Activated T-cell treated with anti-CD3 and anti-CD28 coated beads, Interleukin-2, amount 50 U/mL, for 24 hours (primary cell): Measurements from ENCODE around the gene CAPN1.

Experiments
- DNase-seq: peaks from one replicate; pipeline ENCODE4 v3.0.0-alpha.2; 2020
- H3K27ac Mint-ChIP-seq: 2 replicates; pipeline ENCODE4 v1.8.0; 2020; ENCODE audit warnings: mild to moderate bottlenecking, mixed read lengths
- H3K27me3 Mint-ChIP-seq: 2 replicates; pipeline ENCODE4 v1.8.0; 2020; ENCODE audit warnings: mixed read lengths
- H3K36me3 Mint-ChIP-seq: 2 replicates; pipeline ENCODE4 v1.8.0; 2020; ENCODE audit warnings: low read depth, mixed read lengths
- H3K4me1 Mint-ChIP-seq: 2 replicates; pipeline ENCODE4 v1.8.0; 2020; ENCODE audit warnings: low read depth, mixed read lengths
- H3K4me3 Mint-ChIP-seq: 2 replicates; pipeline ENCODE4 v1.8.0; 2020; ENCODE audit warnings: mild to moderate bottlenecking, moderate library complexity, mixed read lengths
- H3K9me3 Mint-ChIP-seq: 2 replicates; pipeline ENCODE4 v1.8.0; 2020; ENCODE audit warnings: mixed read lengths

The CAPN1 gene

DNA sequence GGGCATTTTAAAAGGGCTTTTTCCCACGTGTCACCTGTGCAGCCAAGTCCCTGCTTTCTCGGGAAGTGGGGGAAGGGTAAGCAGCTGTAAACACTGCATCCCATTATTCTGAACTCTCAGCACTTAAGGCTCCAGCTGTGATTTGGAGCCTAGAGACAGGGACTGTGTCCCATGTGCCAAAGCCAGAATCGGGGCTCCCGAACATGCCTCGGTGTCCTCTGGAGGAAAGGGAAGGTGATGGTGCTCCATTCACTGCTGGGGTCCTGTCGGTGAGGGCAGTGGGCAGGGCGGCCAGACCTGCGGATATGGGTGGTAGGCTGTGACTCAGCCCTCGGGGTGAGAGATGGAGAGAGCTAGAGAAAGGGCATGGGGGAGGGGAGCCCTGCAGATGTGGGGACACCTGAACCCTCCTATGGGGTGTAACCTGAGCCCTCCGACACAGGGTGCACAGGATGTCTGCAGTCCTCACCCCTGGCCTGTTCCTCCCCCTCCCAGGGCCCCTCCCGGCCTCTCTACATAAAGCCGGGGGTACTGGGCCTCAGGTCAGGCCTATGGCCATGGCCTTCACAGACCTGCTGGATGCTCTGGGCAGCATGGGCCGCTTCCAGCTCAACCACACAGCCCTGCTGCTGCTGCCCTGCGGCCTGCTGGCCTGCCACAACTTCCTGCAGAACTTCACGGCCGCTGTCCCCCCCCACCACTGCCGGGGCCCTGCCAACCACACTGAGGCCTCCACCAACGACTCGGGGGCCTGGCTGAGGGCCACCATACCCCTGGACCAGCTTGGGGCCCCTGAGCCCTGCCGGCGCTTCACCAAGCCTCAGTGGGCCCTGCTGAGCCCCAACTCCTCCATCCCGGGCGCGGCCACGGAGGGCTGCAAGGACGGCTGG lies 31.8 kb downstream of the CAPN1 start:
- Mint-ChIP-seq H3K4me3 (no peak overlapping the region), H3K9me3 (peaks cover 4% of the 10 kb centered on the region), H3K27ac (no peak overlapping the region), H3K27me3 (peaks cover 3% of the 10 kb centered on the region), H3K36me3 (peaks cover 27% of the 10 kb centered on the region), H3K4me1 (peaks cover 20% of the 10 kb centered on the region)
- DNase-seq, result no peak

DNA sequence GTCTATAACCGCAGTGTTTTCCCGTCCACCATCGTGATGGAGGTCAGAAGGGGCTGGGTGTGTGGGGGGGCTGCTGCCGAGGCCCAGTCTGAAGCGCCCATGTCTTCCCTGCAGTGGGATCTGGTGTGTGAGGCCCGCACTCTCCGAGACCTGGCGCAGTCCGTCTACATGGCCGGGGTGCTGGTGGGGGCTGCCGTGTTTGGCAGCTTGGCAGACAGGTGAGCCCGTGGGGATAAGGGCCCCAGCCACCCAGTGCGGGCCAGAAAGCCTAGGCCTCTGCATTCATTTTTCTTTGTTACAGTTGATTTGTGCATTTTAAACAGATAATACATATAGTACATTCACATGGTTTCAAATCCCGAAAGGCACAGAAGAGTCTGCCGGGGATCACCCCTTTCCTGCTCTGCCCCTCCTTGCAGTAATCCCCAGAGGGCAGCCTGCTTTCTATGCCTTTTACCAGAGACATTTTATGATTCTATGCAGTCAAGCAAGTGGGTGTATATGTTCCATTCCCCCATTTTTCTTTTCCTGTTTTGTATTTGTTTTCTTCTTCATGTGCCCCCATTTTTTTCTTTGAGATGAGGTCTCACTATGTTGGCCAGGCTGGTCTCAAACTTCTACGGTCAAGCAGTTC lies 32.6 kb downstream of the CAPN1 start:
- no peak for DNase-seq
- Mint-ChIP-seq H3K36me3 (peaks cover 21% of the 10 kb centered on the region), H3K4me1 (peaks cover 21% of the 10 kb centered on the region), H3K27me3 (peaks cover 3% of the 10 kb centered on the region), H3K27ac (no peak overlapping the region), H3K9me3 (peaks cover 4% of the 10 kb centered on the region), H3K4me3 (no peak overlapping the region)

DNA sequence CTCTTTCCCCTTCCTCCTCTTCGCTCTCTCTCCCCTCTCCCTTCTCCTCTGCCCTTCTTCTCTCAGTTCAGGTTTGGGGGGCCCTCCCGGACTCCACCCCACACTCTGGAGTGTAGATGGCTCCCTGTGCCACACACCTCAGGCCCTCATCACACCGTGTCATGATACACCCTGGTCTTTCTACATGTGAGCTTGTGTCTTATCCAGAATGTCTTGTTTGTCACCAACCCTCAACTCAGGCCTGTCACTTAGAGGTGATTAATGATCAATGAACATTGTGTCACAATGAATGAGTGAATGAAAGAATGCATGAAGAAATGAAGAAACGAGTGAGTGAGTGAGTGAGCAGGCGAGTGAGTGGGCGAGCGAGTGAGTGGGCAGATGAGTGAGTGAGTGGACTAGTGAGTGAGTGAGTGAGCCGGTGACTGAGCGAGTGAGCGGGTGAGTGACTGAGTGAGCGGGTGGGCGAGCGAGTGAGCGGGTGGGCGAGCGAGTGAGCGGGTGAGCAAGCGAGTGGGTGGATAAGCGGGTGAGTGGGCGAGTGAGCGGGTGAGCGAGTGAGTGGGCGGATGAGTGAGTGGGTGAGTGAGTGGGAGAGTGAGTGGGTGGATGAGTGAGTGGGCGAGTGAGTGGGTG lies 33.8 kb downstream of the CAPN1 start:
- H3K9me3 Mint-ChIP-seq, result peaks cover 4% of the 10 kb centered on the region
- H3K27me3 Mint-ChIP-seq, result peaks cover 3% of the 10 kb centered on the region
- H3K4me3 Mint-ChIP-seq, result peak overlapping the region; percentile 37
- H3K36me3 Mint-ChIP-seq, result peaks cover 9% of the 10 kb centered on the region
- H3K27ac Mint-ChIP-seq, result peak overlapping the region; percentile 93
- H3K4me1 Mint-ChIP-seq, result peaks cover 29% of the 10 kb centered on the region
- DNase-seq, result no peak

DNA sequence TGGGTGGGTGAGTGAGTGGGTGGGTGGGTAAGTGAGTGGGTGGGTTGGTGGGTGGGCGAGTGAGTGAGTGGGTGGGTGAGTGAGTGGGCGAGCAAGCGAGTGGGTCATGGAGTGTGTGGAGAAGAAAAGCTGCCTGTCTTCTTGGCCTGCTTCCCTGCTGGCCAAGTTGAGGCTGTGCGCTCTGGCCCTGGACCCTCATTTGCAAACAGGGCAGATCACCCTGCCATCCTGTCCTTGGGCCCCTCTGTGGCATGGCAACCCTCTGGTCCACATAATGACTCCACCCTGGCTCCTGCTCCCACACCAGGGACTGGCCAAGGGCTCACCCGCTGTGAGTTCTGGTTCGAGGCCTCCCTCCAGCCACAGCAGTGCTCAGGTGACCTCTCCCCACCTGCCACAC lies 35.1 kb downstream of the CAPN1 start:
- H3K4me3 Mint-ChIP-seq, result no peak overlapping the region
- H3K27me3 Mint-ChIP-seq, result peaks cover 3% of the 10 kb centered on the region
- peaks cover 29% of the 10 kb centered on the region for H3K4me1 Mint-ChIP-seq
- peaks cover 4% of the 10 kb centered on the region for H3K9me3 Mint-ChIP-seq
- H3K27ac Mint-ChIP-seq, result peak overlapping the region; percentile 86
- H3K36me3 Mint-ChIP-seq, result no peaks in the 10 kb centered on the region
- DNase-seq, result no peak

DNA sequence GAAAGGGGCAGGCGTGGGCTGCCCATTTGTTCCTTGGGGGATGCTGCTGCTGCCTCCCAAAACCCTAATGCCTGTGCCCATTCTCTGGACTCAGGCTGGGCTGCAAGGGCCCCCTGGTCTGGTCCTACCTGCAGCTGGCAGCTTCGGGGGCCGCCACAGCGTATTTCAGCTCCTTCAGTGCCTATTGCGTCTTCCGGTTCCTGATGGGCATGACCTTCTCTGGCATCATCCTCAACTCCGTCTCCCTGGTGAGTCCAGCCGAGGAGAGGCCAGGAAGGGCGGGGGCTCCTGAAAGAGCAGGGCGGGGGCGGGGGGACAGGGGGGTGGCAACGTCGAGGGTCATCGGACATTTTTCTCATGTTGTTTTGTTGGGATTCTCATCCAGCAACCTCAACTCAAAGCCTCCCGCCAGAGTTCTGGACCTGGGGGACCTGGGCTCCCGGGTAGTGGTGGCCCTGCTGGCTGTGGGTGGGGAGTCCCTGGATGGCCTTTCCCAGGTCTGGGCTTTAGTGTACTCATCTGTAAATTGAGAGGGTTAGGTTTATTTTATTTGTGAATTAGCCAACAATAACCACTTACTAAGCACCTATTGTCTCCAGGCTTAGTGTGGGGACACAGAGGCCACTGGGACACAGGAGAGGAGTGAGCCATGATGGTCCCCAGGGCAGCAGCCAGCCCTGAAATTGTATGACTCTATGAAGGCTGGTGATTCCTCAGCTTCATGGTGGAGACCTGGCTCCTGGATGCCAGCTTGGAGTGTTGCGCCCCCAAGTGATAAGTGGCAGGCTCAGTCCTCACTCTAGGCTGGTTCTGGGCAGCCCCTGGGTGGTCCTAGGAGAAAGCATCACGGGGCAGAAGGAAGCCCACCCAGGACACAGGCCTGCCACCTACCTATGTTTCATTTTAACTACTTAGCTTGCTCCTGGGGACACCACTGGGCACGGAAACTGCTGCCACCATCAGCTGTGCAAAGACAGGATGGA lies 36.0 kb downstream of the CAPN1 start:
- H3K4me1 Mint-ChIP-seq, result peaks cover 28% of the 10 kb centered on the region
- H3K27ac Mint-ChIP-seq, result peak overlapping the region; percentile 86
- DNase-seq, result no peak
- H3K4me3 Mint-ChIP-seq, result no peak overlapping the region
- H3K36me3 Mint-ChIP-seq, result no peaks in the 10 kb centered on the region
- H3K27me3 Mint-ChIP-seq, result peaks cover 3% of the 10 kb centered on the region
- H3K9me3 Mint-ChIP-seq, result peaks cover 4% of the 10 kb centered on the region

DNA sequence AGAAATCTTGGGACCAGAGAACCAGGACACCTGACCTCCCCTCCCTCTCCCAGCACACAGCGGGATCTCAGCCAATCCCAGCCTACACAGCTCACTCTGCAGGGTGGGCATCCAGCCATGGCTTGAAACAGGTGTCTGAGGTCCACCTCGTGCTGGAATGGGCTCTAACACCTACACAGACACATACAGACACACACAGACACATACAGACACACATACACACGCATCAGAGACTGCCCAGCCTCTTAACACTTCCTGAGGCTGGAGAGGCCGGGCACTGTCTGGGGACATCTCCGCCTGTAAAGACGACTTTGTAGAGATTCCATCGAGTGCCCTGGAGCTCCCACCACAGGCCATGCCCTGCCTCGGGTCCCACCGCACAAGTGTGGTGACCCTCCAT lies 36.7 kb downstream of the CAPN1 start:
- Mint-ChIP-seq H3K27me3 (peaks cover 3% of the 10 kb centered on the region), H3K36me3 (no peaks in the 10 kb centered on the region), H3K9me3 (peaks cover 4% of the 10 kb centered on the region), H3K4me3 (no peak overlapping the region), H3K27ac (no peak overlapping the region), H3K4me1 (peaks cover 21% of the 10 kb centered on the region)
- DNase-seq, result no peak

DNA sequence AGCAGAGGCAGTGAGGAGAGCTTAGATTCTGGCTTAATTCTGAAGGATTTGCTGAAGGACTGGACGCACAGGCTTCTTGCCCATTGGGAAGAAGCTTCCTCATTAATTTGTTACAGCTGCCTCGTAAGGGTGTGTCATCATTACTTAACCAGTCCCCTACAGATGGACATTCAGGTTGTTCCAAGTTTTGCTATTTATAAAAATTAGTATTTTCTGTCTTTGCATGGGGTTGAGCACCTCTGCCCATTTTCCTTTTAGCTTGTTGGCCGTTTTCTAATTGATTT lies 38.1 kb downstream of the CAPN1 start:
- Mint-ChIP-seq H3K9me3 (peaks cover 4% of the 10 kb centered on the region), H3K4me3 (no peak overlapping the region), H3K4me1 (peaks cover 14% of the 10 kb centered on the region), H3K27me3 (peaks cover 10% of the 10 kb centered on the region), H3K27ac (no peak overlapping the region), H3K36me3 (no peaks in the 10 kb centered on the region)
- no peak for DNase-seq

DNA sequence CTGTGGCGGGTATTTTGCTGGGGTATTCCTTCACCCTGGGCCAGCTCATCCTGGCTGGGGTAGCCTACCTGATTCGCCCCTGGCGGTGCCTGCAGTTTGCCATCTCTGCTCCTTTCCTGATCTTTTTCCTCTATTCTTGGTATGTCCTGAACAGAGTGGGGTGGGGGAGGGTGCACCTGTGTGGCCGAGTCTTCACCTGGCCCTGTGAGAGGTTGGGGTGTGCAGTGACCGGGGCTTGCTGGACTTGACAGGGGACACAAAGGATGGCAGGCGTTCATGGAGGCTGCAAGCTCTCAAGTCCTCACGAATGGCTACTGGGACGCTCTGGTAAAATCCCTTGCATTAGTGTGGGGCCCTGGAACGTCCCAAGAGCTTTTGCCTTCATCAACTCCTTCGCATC lies 39.3 kb downstream of the CAPN1 start:
- Mint-ChIP-seq H3K4me1 (peaks cover 21% of the 10 kb centered on the region), H3K4me3 (no peak overlapping the region), H3K9me3 (no peaks in the 10 kb centered on the region), H3K36me3 (no peaks in the 10 kb centered on the region), H3K27ac (no peak overlapping the region), H3K27me3 (peaks cover 18% of the 10 kb centered on the region)
- DNase-seq, result no peak

DNA sequence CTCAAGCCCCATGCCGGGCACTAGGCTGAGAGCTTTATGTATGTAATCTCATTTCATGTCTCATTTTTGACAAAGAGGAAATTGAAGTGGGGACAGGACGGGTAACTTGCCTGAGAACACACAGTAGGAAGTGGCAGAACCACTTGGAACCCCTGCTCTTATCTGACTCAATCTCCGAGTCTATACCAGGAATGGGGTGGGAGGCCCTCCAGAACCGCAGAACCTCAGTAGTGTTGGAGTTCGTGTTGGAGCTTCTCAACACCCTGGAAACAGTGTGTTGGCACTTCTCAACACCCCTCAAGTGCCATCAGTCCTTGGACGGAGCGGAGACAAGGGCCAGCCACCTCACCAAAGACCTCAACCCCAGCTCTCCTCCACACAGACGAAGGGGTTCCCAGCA lies 41.3 kb downstream of the CAPN1 start:
- DNase-seq, result no peak
- peaks cover 34% of the 10 kb centered on the region for H3K27me3 Mint-ChIP-seq
- no peak overlapping the region for H3K27ac Mint-ChIP-seq
- H3K4me3 Mint-ChIP-seq, result no peak overlapping the region
- no peaks in the 10 kb centered on the region for H3K9me3 Mint-ChIP-seq
- no peaks in the 10 kb centered on the region for H3K36me3 Mint-ChIP-seq
- H3K4me1 Mint-ChIP-seq, result peaks cover 22% of the 10 kb centered on the region

DNA sequence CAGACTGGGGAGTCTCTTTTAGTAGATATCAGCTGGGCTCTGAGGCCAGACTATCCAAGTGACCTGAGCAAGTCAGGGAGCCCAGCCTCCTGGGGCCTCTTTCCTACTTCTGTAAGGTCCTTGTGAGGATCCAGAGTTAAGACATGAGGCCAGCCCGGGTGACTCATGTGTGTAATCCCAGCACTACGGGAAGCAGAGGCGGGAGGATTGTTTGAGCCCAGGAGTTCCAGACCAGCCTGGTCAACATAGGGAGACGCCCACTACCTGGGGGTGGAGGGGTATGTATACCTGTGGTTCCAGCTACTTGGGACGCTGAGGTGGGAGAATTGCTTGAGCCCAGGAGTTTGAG lies 43.2 kb downstream of the CAPN1 start:
- Mint-ChIP-seq H3K27me3 (peaks cover 34% of the 10 kb centered on the region), H3K27ac (no peak overlapping the region)

DNA sequence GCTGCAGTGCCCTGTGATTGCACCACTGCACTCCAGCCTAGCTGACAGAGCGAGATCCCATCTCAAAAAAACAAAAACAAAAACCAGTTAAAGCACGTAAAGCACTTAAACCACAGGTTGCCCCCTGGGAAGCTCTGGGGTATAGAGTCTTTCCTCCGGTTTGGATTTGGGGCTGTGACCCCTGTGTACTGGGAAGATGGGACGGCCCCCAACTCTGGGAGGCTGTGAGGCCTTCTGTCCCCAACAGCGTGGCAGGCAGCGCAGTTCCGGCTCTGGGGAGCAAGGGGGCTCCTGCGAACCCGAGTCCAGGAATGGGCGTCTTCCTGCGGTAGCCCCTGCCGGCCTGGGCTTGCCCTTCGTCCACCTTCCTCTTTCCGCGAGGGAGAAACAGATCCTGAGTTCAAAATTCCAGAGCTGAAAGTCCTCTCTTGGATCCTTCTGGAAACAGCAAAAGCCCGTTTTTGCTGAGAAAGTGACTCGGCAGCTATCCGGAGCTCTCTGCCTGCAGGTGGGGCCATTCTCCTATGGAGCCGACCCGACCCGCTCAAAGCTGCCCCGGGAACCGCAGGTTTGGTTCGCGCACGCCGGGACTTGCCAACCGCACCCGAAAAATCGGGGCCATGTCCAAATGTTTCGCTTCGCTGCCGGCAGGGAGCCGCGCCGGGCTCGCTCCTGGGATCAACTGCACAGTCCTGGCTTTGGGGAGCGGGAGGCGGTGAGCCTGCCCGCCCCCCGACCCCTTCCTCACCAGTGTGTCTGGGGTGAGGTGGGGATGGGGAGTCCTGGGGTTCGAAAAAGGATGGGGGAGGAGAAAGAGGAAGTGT lies 43.8 kb downstream of the CAPN1 start:
- Mint-ChIP-seq H3K36me3 (no peaks in the 10 kb centered on the region), H3K27ac (no peak overlapping the region), H3K4me1 (peaks cover 13% of the 10 kb centered on the region), H3K27me3 (peaks cover 34% of the 10 kb centered on the region), H3K9me3 (no peaks in the 10 kb centered on the region), H3K4me3 (peak overlapping the region; percentile 79)
- peak; percentile 69 for DNase-seq

More for the DNA sequence above, 43.2 kb downstream of the CAPN1 start:
- Mint-ChIP-seq H3K36me3 (no peaks in the 10 kb centered on the region), H3K9me3 (no peaks in the 10 kb centered on the region), H3K4me3 (no peak overlapping the region), H3K4me1 (peaks cover 15% of the 10 kb centered on the region)
- DNase-seq, result no peak

DNA sequence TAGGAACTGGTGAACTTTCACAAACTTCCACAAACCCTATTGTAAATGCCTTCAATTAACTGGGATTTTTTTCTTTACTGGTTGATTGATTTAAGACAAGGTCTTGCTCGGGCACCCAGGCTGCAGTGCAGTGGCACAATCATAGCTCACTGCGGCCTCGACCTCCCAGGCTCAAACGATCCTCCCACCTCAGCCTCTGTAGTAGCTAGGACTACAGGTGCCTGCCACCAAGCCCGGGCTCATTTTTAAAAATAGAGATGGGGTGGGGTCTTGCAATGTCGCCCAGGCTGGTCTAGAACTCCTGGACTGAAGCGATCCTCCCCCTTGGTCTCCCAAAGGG lies 44.3 kb downstream of the CAPN1 start:
- Mint-ChIP-seq H3K9me3 (no peaks in the 10 kb centered on the region), H3K27ac (no peak overlapping the region), H3K27me3 (peaks cover 34% of the 10 kb centered on the region), H3K36me3 (no peaks in the 10 kb centered on the region), H3K4me3 (peak overlapping the region; percentile 79), H3K4me1 (peaks cover 13% of the 10 kb centered on the region)
- no peak for DNase-seq

DNA sequence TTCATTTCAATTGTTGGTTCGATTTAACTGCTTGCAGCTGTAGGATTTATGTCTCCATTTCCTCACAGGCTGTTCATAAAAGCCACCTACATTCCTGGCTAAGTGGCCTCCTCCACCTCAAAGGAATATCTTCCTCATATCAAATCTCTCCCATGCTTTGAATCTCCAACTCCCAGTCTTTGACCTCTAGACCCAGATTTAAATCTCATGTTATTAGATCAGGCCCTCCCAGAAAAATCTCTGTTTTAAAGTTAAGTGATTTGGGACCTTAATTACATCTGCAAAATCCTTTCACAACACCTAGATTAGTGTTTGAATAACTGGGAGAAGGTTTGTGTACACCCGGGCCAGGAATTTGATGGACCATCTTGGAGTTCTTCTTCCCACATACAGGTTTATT lies 46.2 kb downstream of the CAPN1 start:
- H3K9me3 Mint-ChIP-seq, result no peaks in the 10 kb centered on the region
- no peak overlapping the region for H3K27ac Mint-ChIP-seq
- no peak for DNase-seq
- H3K4me3 Mint-ChIP-seq, result no peak overlapping the region
- peaks cover 34% of the 10 kb centered on the region for H3K27me3 Mint-ChIP-seq
- peaks cover 13% of the 10 kb centered on the region for H3K4me1 Mint-ChIP-seq
- H3K36me3 Mint-ChIP-seq, result no peaks in the 10 kb centered on the region
